ENCODE measurements around the gene MAP6.

MAP6 gene

GRCh38 chr11:75555079-75555811 is 113.6 kb downstream of the MAP6 start:
- DNase-seq (ENCODE audit: insufficient read length, low spot score) (no peak), FAIRE-seq (no peak)
- no peak for TF ChIP-seq POLR2A (IDR thresholded peaks at IDR 0.05; ENCODE audit: low read depth, low read length)
- TF ChIP-seq POU2F2 (IDR thresholded peaks at IDR 0.05; ENCODE audit: low read depth, low read length), result no peak
- no peak for TF ChIP-seq SPI1 (IDR thresholded peaks at IDR 0.05; ENCODE audit: low read depth, low read length)
- TF ChIP-seq TAF1 (IDR thresholded peaks at IDR 0.05; ENCODE audit: low read depth, low read length), result no peak
- TF ChIP-seq POLR2AphosphoS5 (IDR thresholded peaks at IDR 0.05; ENCODE audit: low read depth, low read length), result no peak
- TF ChIP-seq PAX5 (IDR thresholded peaks at IDR 0.05; ENCODE audit: insufficient read depth, low read length, severe bottlenecking), result no peak

GRCh38 chr11:75554258-75555022 is 114.4 kb downstream of the MAP6 start:
- TF ChIP-seq POU2F2 (IDR thresholded peaks at IDR 0.05; ENCODE audit: low read depth, low read length) (no peak), PAX5 (IDR thresholded peaks at IDR 0.05; ENCODE audit: insufficient read depth, low read length, severe bottlenecking) (no peak), TAF1 (IDR thresholded peaks at IDR 0.05; ENCODE audit: low read depth, low read length) (no peak), POLR2A (IDR thresholded peaks at IDR 0.05; ENCODE audit: low read depth, low read length) (no peak), POLR2AphosphoS5 (IDR thresholded peaks at IDR 0.05; ENCODE audit: low read depth, low read length) (no peak), SPI1 (IDR thresholded peaks at IDR 0.05; ENCODE audit: low read depth, low read length) (no peak)
- no peak for FAIRE-seq
- DNase-seq (ENCODE audit: insufficient read length, low spot score), result no peak

DNA sequence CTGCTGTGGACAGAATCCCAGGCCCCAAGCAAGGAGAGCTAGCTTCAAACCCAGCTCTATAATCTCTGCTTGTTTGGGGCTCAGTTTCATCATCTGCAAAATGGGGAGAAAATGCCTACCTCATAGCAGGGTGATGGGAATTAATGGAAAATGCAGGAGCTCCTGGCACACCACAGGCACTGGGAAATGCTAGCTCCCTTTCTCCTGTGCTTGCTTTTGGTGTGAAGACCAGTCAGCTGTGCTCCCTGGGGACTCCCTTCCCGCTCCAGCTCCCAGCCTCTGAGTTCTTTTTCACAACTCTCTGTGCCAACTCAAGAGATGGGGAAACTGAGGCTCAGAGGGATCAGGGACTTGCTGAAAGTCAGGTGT is 115.0 kb downstream of the MAP6 start:
- TF ChIP-seq SPI1 (IDR thresholded peaks at IDR 0.05; ENCODE audit: low read depth, low read length) (no peak), PAX5 (IDR thresholded peaks at IDR 0.05; ENCODE audit: insufficient read depth, low read length, severe bottlenecking) (no peak), TAF1 (IDR thresholded peaks at IDR 0.05; ENCODE audit: low read depth, low read length) (no peak), POU2F2 (IDR thresholded peaks at IDR 0.05; ENCODE audit: low read depth, low read length) (no peak), POLR2AphosphoS5 (IDR thresholded peaks at IDR 0.05; ENCODE audit: low read depth, low read length) (no peak), POLR2A (IDR thresholded peaks at IDR 0.05; ENCODE audit: low read depth, low read length) (no peak)
- no peak for FAIRE-seq
- no peak for DNase-seq (ENCODE audit: insufficient read length, low spot score)

DNA sequence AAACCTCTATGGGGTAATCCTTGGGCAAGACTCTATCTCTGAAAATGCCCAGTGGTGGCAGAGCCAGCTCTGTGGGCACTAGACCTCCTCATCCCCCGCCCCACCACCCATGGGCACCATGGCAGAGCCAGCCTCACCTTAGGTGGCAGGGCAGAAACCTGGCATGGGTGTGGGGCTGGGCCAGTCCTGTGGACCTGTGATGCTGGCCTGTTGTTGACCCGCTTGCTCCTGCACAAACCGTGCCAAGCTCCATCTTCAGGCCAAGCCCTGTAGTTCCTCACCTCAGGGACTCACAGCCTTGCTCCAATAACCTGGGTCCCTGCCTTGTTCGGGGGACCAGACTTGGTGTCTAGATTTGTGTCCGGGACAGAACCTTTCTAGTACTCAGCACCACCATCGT is 115.7 kb downstream of the MAP6 start:
- DNase-seq (ENCODE audit: insufficient read length, low spot score) (no peak), FAIRE-seq (no peak)
- no peak for TF ChIP-seq SPI1 (IDR thresholded peaks at IDR 0.05; ENCODE audit: low read depth, low read length)
- no peak for TF ChIP-seq TAF1 (IDR thresholded peaks at IDR 0.05; ENCODE audit: low read depth, low read length)
- TF ChIP-seq POLR2AphosphoS5 (IDR thresholded peaks at IDR 0.05; ENCODE audit: low read depth, low read length), result no peak
- TF ChIP-seq POU2F2 (IDR thresholded peaks at IDR 0.05; ENCODE audit: low read depth, low read length), result no peak
- no peak for TF ChIP-seq POLR2A (IDR thresholded peaks at IDR 0.05; ENCODE audit: low read depth, low read length)
- no peak for TF ChIP-seq PAX5 (IDR thresholded peaks at IDR 0.05; ENCODE audit: insufficient read depth, low read length, severe bottlenecking)

DNA sequence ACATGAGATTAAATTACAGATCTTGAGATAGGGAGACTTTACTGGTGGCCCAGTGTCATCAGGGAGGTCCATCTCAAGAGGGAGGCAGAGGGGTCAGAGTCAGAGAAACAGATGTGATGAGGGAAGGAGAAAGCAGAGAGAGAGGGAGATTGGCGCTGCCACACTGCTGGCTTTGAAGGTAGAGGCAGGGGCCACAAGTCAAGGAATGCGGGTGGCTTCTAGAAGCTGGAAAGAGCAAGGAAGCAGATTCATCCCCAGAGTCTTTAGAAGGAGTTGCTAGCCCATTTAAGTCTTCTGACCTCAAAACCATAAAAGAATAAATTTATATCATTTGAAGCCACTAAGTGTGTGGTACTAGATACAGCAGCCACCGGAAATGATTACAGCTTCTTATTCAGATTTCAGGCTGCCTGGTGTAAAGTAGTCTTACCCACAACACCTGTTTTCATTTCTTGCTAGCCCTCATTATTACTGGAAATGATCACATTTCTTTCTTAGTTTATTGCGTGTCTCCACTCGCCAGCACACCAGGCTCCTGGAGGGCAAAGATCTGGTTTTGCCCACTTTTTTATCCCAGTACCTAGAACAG is 119.4 kb downstream of the MAP6 start:
- TF ChIP-seq SPI1 (IDR thresholded peaks at IDR 0.05; ENCODE audit: low read depth, low read length) (no peak), TAF1 (IDR thresholded peaks at IDR 0.05; ENCODE audit: low read depth, low read length) (no peak), POLR2AphosphoS5 (IDR thresholded peaks at IDR 0.05; ENCODE audit: low read depth, low read length) (no peak), POLR2A (IDR thresholded peaks at IDR 0.05; ENCODE audit: low read depth, low read length) (no peak), POU2F2 (IDR thresholded peaks at IDR 0.05; ENCODE audit: low read depth, low read length) (no peak), PAX5 (IDR thresholded peaks at IDR 0.05; ENCODE audit: insufficient read depth, low read length, severe bottlenecking) (no peak)

DNA sequence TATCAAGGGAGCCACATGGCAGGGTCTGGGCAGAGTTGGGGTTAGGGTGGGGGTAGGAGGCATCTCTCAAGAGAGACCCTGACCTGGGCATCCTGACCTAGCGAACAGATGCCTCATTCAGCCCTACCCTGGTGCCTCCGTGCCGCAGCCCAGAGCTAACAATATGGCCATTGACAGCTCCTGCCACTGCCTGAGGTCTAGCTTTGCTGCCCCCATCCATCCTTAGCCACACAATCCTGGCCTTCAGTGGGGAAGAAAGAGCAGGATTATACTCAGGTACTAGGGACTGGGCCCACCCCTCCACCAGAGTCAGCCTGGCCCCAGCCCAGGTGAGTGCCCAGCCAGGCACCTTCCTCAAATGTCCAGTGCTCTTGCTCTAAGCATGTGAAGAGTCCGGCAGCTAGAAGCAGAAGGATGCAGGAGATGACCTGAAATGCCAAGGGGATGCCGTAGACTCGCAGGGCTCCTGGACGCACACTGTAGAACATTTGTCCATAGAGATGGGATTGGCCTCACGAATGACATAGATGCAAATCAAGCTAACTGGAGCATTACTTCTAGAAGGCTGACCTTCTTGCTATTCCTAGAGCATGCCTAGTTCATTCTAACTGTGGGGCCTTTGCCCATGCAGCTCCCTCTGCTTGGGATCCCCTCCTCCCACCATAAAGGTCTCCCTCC is 120.1 kb downstream of the MAP6 start:
- no peak for FAIRE-seq
- no peak for DNase-seq (ENCODE audit: insufficient read length, low spot score)
- TF ChIP-seq SPI1 (IDR thresholded peaks at IDR 0.05; ENCODE audit: low read depth, low read length), result no peak
- no peak for TF ChIP-seq POLR2AphosphoS5 (IDR thresholded peaks at IDR 0.05; ENCODE audit: low read depth, low read length)
- no peak for TF ChIP-seq TAF1 (IDR thresholded peaks at IDR 0.05; ENCODE audit: low read depth, low read length)
- no peak for TF ChIP-seq POU2F2 (IDR thresholded peaks at IDR 0.05; ENCODE audit: low read depth, low read length)
- no peak for TF ChIP-seq POLR2A (IDR thresholded peaks at IDR 0.05; ENCODE audit: low read depth, low read length)
- no peak for TF ChIP-seq PAX5 (IDR thresholded peaks at IDR 0.05; ENCODE audit: insufficient read depth, low read length, severe bottlenecking)

More for the DNA sequence above, 119.4 kb downstream of the MAP6 start:
- DNase-seq (ENCODE audit: insufficient read length, low spot score) (no peak), FAIRE-seq (no peak)

DNA sequence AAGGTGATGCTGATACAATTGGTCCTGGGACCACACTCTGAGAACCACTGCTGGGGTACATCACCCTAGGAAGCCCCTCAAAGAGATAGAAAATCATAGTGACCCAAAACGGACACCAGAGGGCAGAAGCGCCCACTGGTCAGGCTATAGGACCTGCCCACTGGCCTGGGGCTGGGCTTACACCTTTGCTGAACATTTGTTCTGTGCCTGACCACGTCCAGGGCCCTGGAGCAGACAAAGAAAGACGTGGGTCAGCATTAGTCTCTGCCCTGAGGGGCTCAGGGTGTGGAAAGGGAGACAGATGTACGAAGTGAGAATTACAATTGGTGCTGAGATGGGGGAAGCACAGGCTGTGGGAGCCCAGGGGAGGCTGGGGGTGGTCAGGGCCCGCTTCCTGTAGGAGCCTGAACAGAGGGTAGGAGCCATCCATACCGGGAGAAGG is 121.2 kb downstream of the MAP6 start:
- DNase-seq (ENCODE audit: insufficient read length, low spot score) (no peak), FAIRE-seq (no peak)
- TF ChIP-seq POLR2A (IDR thresholded peaks at IDR 0.05; ENCODE audit: low read depth, low read length) (no peak), POLR2AphosphoS5 (IDR thresholded peaks at IDR 0.05; ENCODE audit: low read depth, low read length) (no peak), POU2F2 (IDR thresholded peaks at IDR 0.05; ENCODE audit: low read depth, low read length) (no peak), SPI1 (IDR thresholded peaks at IDR 0.05; ENCODE audit: low read depth, low read length) (no peak), PAX5 (IDR thresholded peaks at IDR 0.05; ENCODE audit: insufficient read depth, low read length, severe bottlenecking) (no peak), TAF1 (IDR thresholded peaks at IDR 0.05; ENCODE audit: low read depth, low read length) (no peak)

- TF ChIP-seq POU2F2 (IDR thresholded peaks at IDR 0.05; ENCODE audit: low read depth, low read length), result no peak
- no peak for TF ChIP-seq SPI1 (IDR thresholded peaks at IDR 0.05; ENCODE audit: low read depth, low read length)
- no peak for TF ChIP-seq POLR2AphosphoS5 (IDR thresholded peaks at IDR 0.05; ENCODE audit: low read depth, low read length)
- TF ChIP-seq TAF1 (IDR thresholded peaks at IDR 0.05; ENCODE audit: low read depth, low read length), result no peak
- TF ChIP-seq PAX5 (IDR thresholded peaks at IDR 0.05; ENCODE audit: insufficient read depth, low read length, severe bottlenecking), result no peak
- no peak for TF ChIP-seq POLR2A (IDR thresholded peaks at IDR 0.05; ENCODE audit: low read depth, low read length)
- DNase-seq (ENCODE audit: insufficient read length, low spot score) (no peak), FAIRE-seq (no peak)
Observed at GRCh38 chr11:75547177-75547576, 121.7 kb downstream of the MAP6 start.

All from GM12891 (cell line).